AG04449 (cell line): ENCODE measurements around the gene DCXR.

Source experiments
- CTCF ChIA-PET: fragments of 350-600 bp; formaldehyde crosslinking; extraction: SDS; loops from one replicate; lab custom pipeline; 2021; ENCODE audit warnings: antibody characterized with exemption; lab: Yijun Ruan, JAX
- POLR2A ChIA-PET: fragments of 400-600, 350-600 bp; formaldehyde crosslinking; extraction: SDS; loops from one replicate; lab custom pipeline; 2020; ENCODE audit warnings: antibody characterized with exemption, inconsistent platforms; lab: Yijun Ruan, JAX
- DNase-seq: peaks from one replicate; pipeline ENCODE4 v3.0.0-alpha.2; 2010; ENCODE audit warnings: low read depth, low spot score
- H3K4me3 ChIP-seq: 2 replicates; pipeline ENCODE4 v1.5.1; 2011; ENCODE audit warnings: low read depth, mild to moderate bottlenecking, control low read depth, low read length
- TF ChIP-seq, protein P1 (sequence below): IDR thresholded peaks from one replicate; pipeline ENCODE4 v1.5.1; 2011; ENCODE audit warnings: mild to moderate bottlenecking, moderate library complexity, low read length, control low read depth, inconsistent platforms; ENCODE audit not compliant: insufficient read depth; ENCODE audit errors: missing control alignments

Gene DCXR

DNA sequence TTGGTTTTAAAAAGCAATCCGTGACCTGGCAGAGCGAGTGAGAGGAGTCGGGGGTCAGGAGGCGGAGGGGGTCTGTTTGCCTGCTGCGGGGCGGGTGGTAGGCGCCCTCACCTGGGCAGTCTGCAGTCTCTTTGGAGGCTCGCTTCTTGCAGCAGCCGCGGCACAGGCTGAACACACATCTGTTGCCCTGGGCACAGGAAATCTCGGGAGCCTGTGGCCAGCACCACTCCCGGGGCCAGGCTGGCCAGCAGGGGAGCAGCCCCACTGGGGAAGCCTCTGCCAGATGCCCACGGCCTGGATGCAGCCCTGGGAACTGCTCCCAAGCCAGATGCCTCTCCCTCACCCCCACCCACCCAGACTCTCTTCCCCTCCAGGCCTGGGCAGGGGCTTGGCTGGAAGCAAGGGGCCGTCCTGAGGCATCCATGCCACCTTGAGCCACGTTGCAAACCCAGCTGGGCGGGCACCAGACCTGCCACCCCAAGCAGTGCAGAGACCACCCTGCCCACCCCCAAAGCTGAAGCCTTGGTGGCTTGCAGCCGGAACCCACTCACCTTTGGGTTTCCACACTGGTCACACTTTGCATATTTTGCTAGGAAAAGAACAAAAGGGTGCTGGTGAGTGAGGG, 20.8 kb upstream of the DCXR start:
- H3K4me3 ChIP-seq: no peak overlapping the region

DNA sequence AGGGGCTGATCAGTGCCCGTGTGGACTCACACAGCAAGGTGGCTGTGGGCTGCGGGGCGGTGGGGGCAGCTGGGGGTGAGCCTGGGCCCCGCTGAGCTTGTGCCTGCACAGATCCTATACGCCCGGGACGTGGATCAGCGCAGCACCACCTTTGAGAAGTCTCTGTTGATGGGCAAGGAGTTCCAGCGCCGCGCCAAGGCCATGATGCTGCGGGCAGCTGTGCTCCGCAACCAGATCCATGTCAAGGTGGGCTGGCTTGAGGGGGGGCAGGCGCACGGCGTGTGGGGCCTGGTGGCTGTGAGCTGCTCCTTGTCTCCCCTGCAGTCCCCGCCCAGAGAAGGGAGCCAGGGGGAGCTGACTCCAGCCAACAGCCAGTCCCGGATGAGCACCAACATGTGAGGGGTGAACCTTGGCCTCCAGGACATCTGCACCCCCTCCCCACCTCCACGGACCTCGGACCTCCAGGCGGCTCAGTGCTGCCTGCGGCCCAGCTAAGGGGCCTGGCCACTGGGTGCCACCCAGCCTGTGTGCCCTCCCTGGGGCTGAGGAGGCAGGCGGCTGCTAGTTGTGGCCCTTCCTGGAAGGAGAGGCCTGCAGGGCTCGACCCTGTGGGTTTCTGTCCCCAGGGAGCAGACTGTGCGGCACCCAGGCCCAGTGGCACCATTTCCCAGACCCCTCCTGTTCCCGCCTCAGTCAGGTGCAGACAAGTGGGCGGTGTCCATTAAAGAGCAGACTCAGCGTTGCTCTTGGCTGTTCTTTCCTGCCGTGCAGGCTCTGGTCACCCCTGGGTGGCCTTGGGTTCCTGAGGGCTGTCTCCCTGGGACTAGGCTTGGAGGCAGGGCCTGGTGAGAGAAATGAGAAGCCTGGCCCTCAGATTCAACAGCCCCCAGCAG, 19.5 kb upstream of the DCXR start:
- CTCF ChIA-PET: no interaction called here
- no peak for DNase-seq
- TF ChIP-seq, protein P1, sequence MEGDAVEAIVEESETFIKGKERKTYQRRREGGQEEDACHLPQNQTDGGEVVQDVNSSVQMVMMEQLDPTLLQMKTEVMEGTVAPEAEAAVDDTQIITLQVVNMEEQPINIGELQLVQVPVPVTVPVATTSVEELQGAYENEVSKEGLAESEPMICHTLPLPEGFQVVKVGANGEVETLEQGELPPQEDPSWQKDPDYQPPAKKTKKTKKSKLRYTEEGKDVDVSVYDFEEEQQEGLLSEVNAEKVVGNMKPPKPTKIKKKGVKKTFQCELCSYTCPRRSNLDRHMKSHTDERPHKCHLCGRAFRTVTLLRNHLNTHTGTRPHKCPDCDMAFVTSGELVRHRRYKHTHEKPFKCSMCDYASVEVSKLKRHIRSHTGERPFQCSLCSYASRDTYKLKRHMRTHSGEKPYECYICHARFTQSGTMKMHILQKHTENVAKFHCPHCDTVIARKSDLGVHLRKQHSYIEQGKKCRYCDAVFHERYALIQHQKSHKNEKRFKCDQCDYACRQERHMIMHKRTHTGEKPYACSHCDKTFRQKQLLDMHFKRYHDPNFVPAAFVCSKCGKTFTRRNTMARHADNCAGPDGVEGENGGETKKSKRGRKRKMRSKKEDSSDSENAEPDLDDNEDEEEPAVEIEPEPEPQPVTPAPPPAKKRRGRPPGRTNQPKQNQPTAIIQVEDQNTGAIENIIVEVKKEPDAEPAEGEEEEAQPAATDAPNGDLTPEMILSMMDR: no peak
- POLR2A ChIA-PET: no interaction called here
- H3K4me3 ChIP-seq: no peak overlapping the region

More for the DNA sequence above, 20.8 kb upstream of the DCXR start:
- CTCF ChIA-PET: no interaction called here
- TF ChIP-seq, protein P1: no peak
- POLR2A ChIA-PET: interaction anchor here (1.3 to 1.5 kb wide), 2 partner anchors 21 to 40 kb away, joined by 4 to 7 read pairs; partner anchors contain the start of genes DCXR and FASN
- no peak for DNase-seq

DNA sequence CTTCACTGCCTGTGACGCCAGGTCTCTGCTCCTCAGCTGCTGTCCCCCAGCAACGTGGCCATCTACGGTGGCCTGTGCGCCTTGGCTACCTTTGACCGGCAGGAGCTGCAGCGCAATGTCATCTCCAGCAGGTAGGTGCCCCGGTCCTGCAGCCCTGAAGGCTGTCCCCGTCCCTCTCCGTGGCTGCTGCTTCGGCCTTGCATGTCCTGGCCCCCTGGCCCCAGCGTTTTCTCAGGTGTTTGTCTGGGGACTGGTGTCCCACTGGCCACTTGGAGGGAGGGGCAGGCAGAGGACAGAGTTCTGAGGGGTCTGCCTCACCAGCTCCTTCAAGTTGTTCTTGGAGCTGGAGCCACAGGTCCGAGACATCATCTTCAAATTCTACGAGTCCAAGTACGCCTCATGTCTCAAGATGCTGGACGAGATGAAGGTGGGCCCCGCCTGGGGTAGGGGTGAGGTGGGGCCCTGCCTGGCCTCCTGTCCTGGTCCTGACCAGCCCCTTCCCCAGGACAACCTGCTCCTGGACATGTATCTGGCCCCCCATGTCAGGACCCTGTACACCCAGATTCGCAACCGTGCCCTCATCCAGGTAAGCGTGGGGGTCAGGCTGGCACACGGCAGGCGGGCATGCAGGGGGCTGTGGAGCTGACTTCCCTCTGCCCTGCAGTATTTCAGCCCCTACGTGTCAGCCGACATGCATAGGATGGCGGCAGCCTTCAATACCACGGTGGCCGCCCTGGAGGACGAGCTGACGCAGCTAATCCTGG, 18.6 kb upstream of the DCXR start:
- TF ChIP-seq, protein P1: no peak
- CTCF ChIA-PET: no interaction called here
- no peak overlapping the region for H3K4me3 ChIP-seq
- POLR2A ChIA-PET: no interaction called here
- DNase-seq: no peak

DNA sequence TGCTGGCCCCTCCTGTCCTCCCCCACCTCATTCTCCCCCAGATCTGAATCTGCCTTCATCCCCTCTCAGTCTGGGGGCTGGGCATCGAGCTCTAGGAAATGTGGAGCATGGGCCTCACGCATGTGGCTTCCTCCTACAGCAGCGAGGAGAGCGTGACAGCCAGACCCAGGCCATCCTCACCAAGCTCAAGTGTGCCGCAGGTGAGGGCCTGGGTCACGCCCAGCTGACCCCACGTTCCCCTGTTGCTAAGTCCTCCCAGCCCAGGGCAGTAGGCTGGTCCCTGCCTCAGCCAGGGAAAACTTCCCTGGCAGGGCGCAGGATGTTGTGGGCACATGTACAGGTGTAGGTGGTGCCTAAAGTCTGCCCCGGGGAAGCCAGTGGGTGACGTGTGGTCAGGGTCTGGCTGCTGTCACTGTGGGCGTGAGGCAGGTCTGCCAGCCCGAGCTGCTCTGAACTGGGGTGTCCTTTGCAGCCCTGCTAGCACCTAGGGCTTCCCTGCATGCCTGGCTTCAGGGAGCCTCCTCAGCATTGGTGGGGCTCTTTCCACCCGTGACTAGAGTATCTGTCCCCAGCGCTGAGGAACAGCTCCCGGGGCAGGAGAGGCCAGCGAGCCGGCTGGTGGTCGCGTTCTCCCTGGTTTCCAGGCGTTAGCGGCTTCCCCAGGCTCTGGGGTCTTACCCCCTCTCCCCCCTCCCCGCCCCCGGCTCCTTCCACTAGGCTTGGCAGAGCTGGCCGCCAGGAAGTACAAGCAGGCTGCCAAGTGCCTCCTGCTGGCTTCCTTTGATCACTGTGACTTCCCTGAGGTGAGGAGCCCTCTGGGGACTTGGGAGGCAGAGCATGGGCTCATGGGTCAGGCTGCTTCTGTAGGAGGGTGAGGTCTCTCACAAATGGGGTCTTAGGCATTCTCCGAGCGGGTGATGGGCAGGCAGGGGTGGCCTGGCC, 17.8 kb upstream of the DCXR start:
- TF ChIP-seq, protein P1: no peak
- H3K4me3 ChIP-seq: no peak overlapping the region
- no peak for DNase-seq
- POLR2A ChIA-PET: interaction anchor here (1.1 to 1.5 kb wide), 2 partner anchors 12 to 43 kb away, joined by 3 to 4 read pairs; partner anchors contain the start of gene FASN
- CTCF ChIA-PET: interaction anchor here (0.7 to 1.9 kb wide), 3 partner anchors 10 to 99 kb away, joined by 3 to 7 read pairs (median 4); partner anchors contain the start of genes DCXR and DUS1L

DNA sequence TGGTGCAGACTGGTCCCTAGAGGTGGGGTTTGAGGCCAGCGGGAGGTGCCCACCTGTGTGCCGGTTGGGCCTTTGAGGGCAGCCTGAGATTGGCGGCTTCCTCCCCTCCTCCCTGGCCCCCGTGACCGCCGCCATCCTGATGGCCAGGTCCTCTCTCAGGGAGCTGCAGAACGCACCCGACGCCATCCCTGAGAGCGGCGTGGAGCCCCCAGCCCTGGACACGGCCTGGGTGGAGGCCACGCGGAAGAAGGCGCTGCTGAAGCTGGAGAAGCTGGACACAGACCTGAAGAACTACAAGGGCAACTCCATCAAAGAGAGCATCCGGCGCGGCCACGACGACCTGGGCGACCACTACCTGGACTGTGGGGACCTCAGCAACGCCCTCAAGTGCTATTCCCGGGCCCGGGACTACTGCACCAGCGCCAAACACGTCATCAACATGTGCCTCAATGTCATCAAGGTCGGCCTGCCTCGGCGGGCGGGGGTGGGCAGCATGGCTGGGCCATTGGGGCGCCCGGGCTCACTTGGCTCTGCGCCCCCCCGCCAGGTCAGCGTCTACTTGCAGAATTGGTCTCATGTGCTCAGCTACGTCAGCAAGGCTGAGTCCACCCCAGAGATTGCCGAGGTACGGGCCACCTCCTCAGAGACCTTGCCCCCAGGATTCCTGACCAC, 17.0 kb upstream of the DCXR start:
- ChIA-PET POLR2A (interaction anchor here (1.1 to 1.6 kb wide), 3 partner anchors 11 to 44 kb away, joined by 3 to 4 read pairs (median 4); partner anchors contain the start of genes DCXR and FASN), CTCF (interaction anchor here (0.7 to 7.1 kb wide), 5 partner anchors 11 to 100 kb away, joined by 3 to 47 read pairs (median 5); partner anchors contain the start of genes DCXR and DUS1L)
- TF ChIP-seq, protein P1: no peak

More for the DNA sequence above, 17.0 kb upstream of the DCXR start:
- DNase-seq: no peak
- no peak overlapping the region for H3K4me3 ChIP-seq
